H9 (cell line): ENCODE results near the gene GALNT9. TPM values are rescaled to one million over a fixed set of nuclear protein-coding genes. Genes with fewer than 3 reads are reported as not detected.

Experiments
- DNase-seq: peaks from one replicate; pipeline ENCODE4 v3.0.0-alpha.2; 2017
- H2AFZ ChIP-seq: one replicate; pipeline ENCODE4 v1.6.1; 2013; ENCODE audit warnings: mild to moderate bottlenecking, low read length, control low read depth, moderate library complexity
- H2AK5ac ChIP-seq: 2 replicates; pipeline ENCODE4 v1.6.1; 2013; ENCODE audit warnings: low read length, control low read depth, mixed read lengths; ENCODE audit not compliant: insufficient read length
- H2BK120ac ChIP-seq: one replicate; pipeline ENCODE4 v1.6.1; 2013; ENCODE audit warnings: low read depth, mild to moderate bottlenecking, low read length, control low read depth, inconsistent platforms; ENCODE audit not compliant: poor library complexity, severe bottlenecking
- H2BK12ac ChIP-seq: 2 replicates; pipeline ENCODE4 v1.6.1; 2013; ENCODE audit warnings: low read length, control low read depth, mixed read lengths, low read depth; ENCODE audit not compliant: insufficient read length
- H2BK15ac ChIP-seq: 2 replicates; pipeline ENCODE4 v1.6.1; 2013; ENCODE audit warnings: low read depth, low read length, control low read depth
- H2BK20ac ChIP-seq: one replicate; pipeline ENCODE4 v1.6.1; 2013; ENCODE audit warnings: low read depth, mild to moderate bottlenecking, low read length, control low read depth, inconsistent platforms; ENCODE audit not compliant: poor library complexity, severe bottlenecking
- H2BK5ac ChIP-seq: 2 replicates; pipeline ENCODE4 v1.6.1; 2013; ENCODE audit warnings: low read length, control low read depth, mixed read lengths; ENCODE audit not compliant: insufficient read length
- H3K14ac ChIP-seq: 2 replicates; pipeline ENCODE4 v1.6.1; 2013; ENCODE audit warnings: low read length, control low read depth; ENCODE audit not compliant: insufficient read depth
- H3K18ac ChIP-seq: 2 replicates; pipeline ENCODE4 v1.6.1; 2013; ENCODE audit warnings: low read depth, mild to moderate bottlenecking, mixed read lengths, low read length, control low read depth; ENCODE audit not compliant: insufficient read length
- H3K23ac ChIP-seq: 2 replicates; pipeline ENCODE4 v1.6.1; 2013; ENCODE audit warnings: low read length, control low read depth, mixed read lengths, low read depth; ENCODE audit not compliant: insufficient read length
- H3K23me2 ChIP-seq: 2 replicates; pipeline ENCODE4 v1.6.1; 2013; ENCODE audit warnings: low read depth, mild to moderate bottlenecking, mixed read lengths, low read length, control low read depth; ENCODE audit not compliant: insufficient read length, poor library complexity, severe bottlenecking
- H3K27ac ChIP-seq: 2 replicates; pipeline ENCODE4 v1.5.1; 2013; ENCODE audit warnings: low read length, control low read depth, mixed read lengths, low read depth; ENCODE audit not compliant: insufficient read length
- H3K27me3 ChIP-seq: 2 replicates; pipeline ENCODE4 v1.6.1; 2013; ENCODE audit warnings: low read length, control low read depth, inconsistent platforms; ENCODE audit not compliant: insufficient read depth
- H3K4ac ChIP-seq: 2 replicates; pipeline ENCODE4 v1.6.1; 2013; ENCODE audit warnings: low read depth, mild to moderate bottlenecking, control low read depth, inconsistent platforms, low read length, moderate library complexity
- H3K4me1 ChIP-seq: 2 replicates; pipeline ENCODE4 v1.6.1; 2013; ENCODE audit warnings: low read length, control low read depth, inconsistent platforms; ENCODE audit not compliant: insufficient read depth
- H3K4me2 ChIP-seq: 2 replicates; pipeline ENCODE4 v1.6.1; 2013; ENCODE audit warnings: low read length, control low read depth, mixed read lengths; ENCODE audit not compliant: insufficient read length, insufficient read depth
- H3K56ac ChIP-seq: 2 replicates; pipeline ENCODE4 v1.6.1; 2013; ENCODE audit warnings: low read depth, mild to moderate bottlenecking, mixed read lengths, low read length, control low read depth; ENCODE audit not compliant: insufficient read length
- H3K79me1 ChIP-seq: 2 replicates; pipeline ENCODE4 v1.6.1; 2013; ENCODE audit warnings: low read depth, mild to moderate bottlenecking, moderate library complexity, low read length, control low read depth, inconsistent platforms; ENCODE audit not compliant: insufficient read depth, poor library complexity, severe bottlenecking
- H3K79me2 ChIP-seq: 2 replicates; pipeline ENCODE4 v1.6.1; 2013; ENCODE audit warnings: low read length, control low read depth, inconsistent platforms; ENCODE audit not compliant: insufficient read depth
- H3K9ac ChIP-seq: 2 replicates; pipeline ENCODE4 v1.6.1; 2013; ENCODE audit warnings: low read length, control low read depth, mixed read lengths; ENCODE audit not compliant: insufficient read length; ENCODE audit errors: extremely low read depth
- H3K9me3 ChIP-seq: one replicate; pipeline ENCODE4 v1.6.1; 2013; ENCODE audit warnings: low read depth, low read length, inconsistent platforms; ENCODE audit not compliant: control insufficient read depth
- H3T11ph ChIP-seq: one replicate; pipeline ENCODE4 v1.6.1; 2013; ENCODE audit warnings: mild to moderate bottlenecking, low read length, control low read depth, inconsistent platforms
- H4K20me1 ChIP-seq: one replicate; pipeline ENCODE4 v1.6.1; 2013; ENCODE audit not compliant: control insufficient read depth, insufficient read length, insufficient read depth
- H4K5ac ChIP-seq: 2 replicates; pipeline ENCODE4 v1.6.1; 2013; ENCODE audit warnings: low read depth, mild to moderate bottlenecking, mixed read lengths, low read length, control low read depth; ENCODE audit not compliant: insufficient read length
- H4K8ac ChIP-seq: replicated peaks from 2 replicates; pipeline ENCODE4 v1.6.1; 2013; ENCODE audit warnings: low read length, control low read depth, mixed read lengths, low read depth; ENCODE audit not compliant: insufficient read length
- H4K91ac ChIP-seq: 2 replicates; pipeline ENCODE4 v1.6.1; 2013; ENCODE audit warnings: low read depth, mild to moderate bottlenecking, moderate library complexity, mixed read lengths, low read length, control low read depth; ENCODE audit not compliant: insufficient read length
- H3K27ac Mint-ChIP-seq, 3 experiments: 2 replicates in 2 of 3; 3 replicates in 1 of 3; pipeline ENCODE4 v1.8.0; 2020 to 2021; ENCODE audit warnings: mixed read lengths in 3 of 3, mild to moderate bottlenecking in 1 of 3, moderate library complexity in 1 of 3
- H3K27me3 Mint-ChIP-seq: 2 replicates; pipeline ENCODE4 v1.8.0; 2021; ENCODE audit warnings: low read depth, mild to moderate bottlenecking, moderate library complexity, mixed read lengths
- H3K36me3 Mint-ChIP-seq, 3 experiments: 2 replicates in 2 of 3; 3 replicates in 1 of 3; pipeline ENCODE4 v1.8.0; 2020 to 2021; ENCODE audit warnings: low read depth in 3 of 3, mixed read lengths in 3 of 3; ENCODE audit not compliant: insufficient read depth in 1 of 3
- H3K4me1 Mint-ChIP-seq, 2 experiments: 2 replicates each; pipeline ENCODE4 v1.8.0; 2020; ENCODE audit warnings: mixed read lengths in 2 of 2
- H3K4me3 Mint-ChIP-seq, 2 experiments: 2 replicates in 1 of 2; 3 replicates in 1 of 2; pipeline ENCODE4 v1.8.0; 2020 to 2021; ENCODE audit warnings: mild to moderate bottlenecking in 2 of 2, mixed read lengths in 2 of 2, moderate library complexity in 1 of 2
- H3K9me3 Mint-ChIP-seq, 2 experiments: 2 replicates in 1 of 2; 3 replicates in 1 of 2; pipeline ENCODE4 v1.8.0; 2020; ENCODE audit warnings: mild to moderate bottlenecking in 2 of 2, mixed read lengths in 2 of 2, moderate library complexity in 1 of 2
- CTCF ChIP-seq: fragments of 200-600 bp; sonication (generic); conservative IDR thresholded peaks from 3 replicates; pipeline ENCODE4 v1.8.0; 2021; ENCODE audit warnings: antibody characterized with exemption, mild to moderate bottlenecking
- WGBS: extraction: QIAGEN DNeasy Blood & Tissue Kit; methylation state at CpG from one replicate; pipeline ENCODE4 v1.1.7; 2013; ENCODE audit warnings: missing lambda C conversion rate, low lambda C conversion rate, mixed read lengths; ENCODE audit not compliant: insufficient read length; ENCODE audit errors: extremely low coverage; 5-methylcytosine and 5-hydroxymethylcytosine counted together
- total RNA-seq: library from RNA; stranded (reverse); gene quantifications from 2 replicates; pipeline ENCODE4 v1.2.1, GENCODE V29; 2021

GALNT9 gene
- total RNA-seq, 1 experiment from 2014 or later, result 0.35 TPM

DNA sequence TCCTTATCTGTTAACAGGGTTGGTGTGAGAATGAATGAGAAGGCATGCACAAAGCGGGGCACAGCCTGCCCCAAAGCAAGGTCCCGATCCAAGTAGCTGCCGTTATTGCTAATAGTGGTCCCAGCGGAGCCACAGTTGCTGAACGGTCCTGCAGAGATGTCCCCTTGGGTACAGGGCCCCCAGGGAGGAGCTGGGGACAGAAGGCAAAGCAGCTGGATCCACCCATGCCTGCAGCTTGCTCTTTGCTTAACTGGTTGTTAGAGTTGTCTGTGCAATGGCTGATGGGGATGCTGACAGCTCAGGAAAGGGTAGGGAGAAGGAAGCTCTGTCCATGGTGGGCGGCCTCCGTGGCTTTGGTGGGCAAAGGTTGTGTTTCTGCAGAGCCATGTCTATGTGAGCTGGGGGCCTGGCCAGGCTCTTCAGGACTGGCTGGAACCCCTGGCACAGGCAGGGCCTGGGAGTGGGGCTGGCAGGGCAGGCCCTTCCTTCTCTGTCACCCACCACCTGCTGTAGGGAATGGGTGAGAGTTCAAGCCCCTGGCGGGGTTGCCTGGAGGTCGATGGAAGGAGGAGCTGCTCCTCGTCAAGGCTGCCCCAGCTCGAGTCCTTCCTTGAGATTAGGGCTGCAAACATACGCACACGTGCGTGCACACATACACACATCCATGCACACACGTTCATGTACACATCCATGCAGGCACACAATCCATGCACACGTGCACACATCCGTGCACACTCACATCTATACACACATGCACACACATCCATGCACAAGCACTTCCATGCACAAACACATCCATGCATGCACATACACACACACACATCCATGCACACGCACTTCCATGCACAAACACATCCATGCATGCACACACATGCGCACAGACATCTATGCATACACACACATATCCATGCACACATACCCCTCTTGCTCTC, 149.7 kb downstream of the GALNT9 start:
- Mint-ChIP-seq H3K36me3 (no peaks in the 10 kb centered on the region; a peak in 1 of 7 replicates), H3K27ac (no peak overlapping the region), H3K4me1 (peaks cover 3 to 4% of the 10 kb centered on the region in 2 experiments; a peak in 3 of 4 replicates), H3K4me3 (no peak overlapping the region), H3K27me3 (peaks cover 84% of the 10 kb centered on the region), H3K9me3 (peaks cover 3 to 4% of the 10 kb centered on the region in 2 experiments; a peak in 2 of 5 replicates)
- H3K4me2 ChIP-seq, result no peak overlapping the region
- no peak overlapping the region for H3K14ac ChIP-seq
- no CpG with 5 or more reads among the region's 19 CpGs for WGBS
- H3K4me1 ChIP-seq, result no peaks in the 10 kb centered on the region
- H2BK120ac ChIP-seq, result no peak overlapping the region
- no peak overlapping the region for H2BK20ac ChIP-seq
- H3K79me1 ChIP-seq, result no peaks in the 10 kb centered on the region
- no peak overlapping the region for H4K8ac ChIP-seq
- H3K27me3 ChIP-seq, result no peaks in the 10 kb centered on the region; the same call in 1 of the 2 replicates
- H3K9me3 ChIP-seq, result no peaks in the 10 kb centered on the region
- DNase-seq, result no peak
- H2BK5ac ChIP-seq, result no peak overlapping the region
- H3K79me2 ChIP-seq, result no peaks in the 10 kb centered on the region
- H4K20me1 ChIP-seq, result peaks cover 3% of the 10 kb centered on the region
- no peak overlapping the region for H3K23ac ChIP-seq
- no peak overlapping the region for H2AK5ac ChIP-seq
- no peak overlapping the region for H3K27ac ChIP-seq
- no peak overlapping the region for H3K18ac ChIP-seq
- no peak overlapping the region for H3K56ac ChIP-seq
- no peak overlapping the region for H3T11ph ChIP-seq
- no peak overlapping the region for H2BK15ac ChIP-seq
- H4K91ac ChIP-seq, result no peak overlapping the region
- H3K9ac ChIP-seq, result no peak overlapping the region
- no peak overlapping the region for H3K4ac ChIP-seq
- H2BK12ac ChIP-seq, result no peak overlapping the region
- no peak for TF ChIP-seq CTCF
- H2AFZ ChIP-seq, result no peak overlapping the region
- no peaks in the 10 kb centered on the region for H3K23me2 ChIP-seq
- no peak overlapping the region for H4K5ac ChIP-seq
